OCI-LY1 (cell line): ENCODE measurements around the gene NOS3.

Experiments
- EZH2 ChIP-seq: fragments of 200-600 bp; sonication (generic), shearing (Covaris generic); IDR thresholded peaks from 2 replicates; pipeline ENCODE4 v1.8.0; 2017; ENCODE audit warnings: borderline replicate concordance, mixed run types, mild to moderate bottlenecking, antibody characterized with exemption, low read length, moderate library complexity, mixed read lengths
- TF ChIP-seq, protein P1 (sequence below): fragments of 200-600 bp; sonication (generic), shearing (Covaris generic); IDR thresholded peaks from 2 replicates; pipeline ENCODE4 v1.5.1; 2017; ENCODE audit warnings: mild to moderate bottlenecking, antibody characterized with exemption, low read length, moderate library complexity, mixed read lengths

DNA sequence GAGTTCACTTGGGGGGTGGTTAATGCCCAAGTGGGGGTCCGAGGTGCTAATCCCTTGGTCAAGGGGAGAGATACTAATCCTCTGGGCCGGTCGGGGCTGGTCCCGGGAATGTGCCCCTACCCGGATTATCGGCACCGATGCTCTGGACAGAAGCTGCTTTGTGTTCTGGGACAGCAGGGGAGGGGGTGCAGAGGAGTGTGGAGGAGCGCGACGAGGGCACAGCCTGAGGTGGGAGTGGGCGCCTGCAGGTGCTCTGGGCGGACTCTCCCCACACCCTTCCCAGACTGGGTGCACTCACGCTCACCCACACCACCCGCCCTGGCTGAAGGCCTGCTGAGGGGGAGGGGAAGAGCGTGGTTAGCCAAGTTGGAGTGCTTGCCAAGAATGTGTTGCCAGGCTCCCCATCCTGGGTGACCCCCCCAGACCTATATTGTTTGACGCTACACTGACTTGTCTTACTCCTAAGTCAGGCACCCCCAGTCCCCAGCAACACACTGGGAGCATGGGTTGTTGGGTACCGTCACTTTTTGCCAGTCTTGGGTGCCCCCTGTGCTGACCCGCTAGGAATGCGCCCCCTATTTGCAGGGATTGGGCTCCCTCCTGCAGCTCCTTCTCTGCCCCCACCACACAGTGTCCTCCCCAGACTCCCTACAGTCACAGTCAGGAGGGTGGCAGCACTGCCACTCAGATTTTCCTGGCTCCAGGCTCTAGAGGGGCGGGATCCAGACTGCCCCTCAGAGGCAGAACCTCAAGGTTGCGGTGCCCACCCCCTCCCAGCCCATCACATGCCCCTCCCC is 69.8 kb downstream of the NOS3 start:
- TF ChIP-seq, protein P1, sequence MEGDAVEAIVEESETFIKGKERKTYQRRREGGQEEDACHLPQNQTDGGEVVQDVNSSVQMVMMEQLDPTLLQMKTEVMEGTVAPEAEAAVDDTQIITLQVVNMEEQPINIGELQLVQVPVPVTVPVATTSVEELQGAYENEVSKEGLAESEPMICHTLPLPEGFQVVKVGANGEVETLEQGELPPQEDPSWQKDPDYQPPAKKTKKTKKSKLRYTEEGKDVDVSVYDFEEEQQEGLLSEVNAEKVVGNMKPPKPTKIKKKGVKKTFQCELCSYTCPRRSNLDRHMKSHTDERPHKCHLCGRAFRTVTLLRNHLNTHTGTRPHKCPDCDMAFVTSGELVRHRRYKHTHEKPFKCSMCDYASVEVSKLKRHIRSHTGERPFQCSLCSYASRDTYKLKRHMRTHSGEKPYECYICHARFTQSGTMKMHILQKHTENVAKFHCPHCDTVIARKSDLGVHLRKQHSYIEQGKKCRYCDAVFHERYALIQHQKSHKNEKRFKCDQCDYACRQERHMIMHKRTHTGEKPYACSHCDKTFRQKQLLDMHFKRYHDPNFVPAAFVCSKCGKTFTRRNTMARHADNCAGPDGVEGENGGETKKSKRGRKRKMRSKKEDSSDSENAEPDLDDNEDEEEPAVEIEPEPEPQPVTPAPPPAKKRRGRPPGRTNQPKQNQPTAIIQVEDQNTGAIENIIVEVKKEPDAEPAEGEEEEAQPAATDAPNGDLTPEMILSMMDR, result peak; percentile 55
- no peak for TF ChIP-seq EZH2
